ENCODE data around the gene IQSEC1. TPM values are rescaled to one million over a fixed set of nuclear protein-coding genes. Genes with fewer than 3 reads are reported as not detected.

IQSEC1 gene
- total RNA-seq, 1 donor from 2014 or later = 29.5 TPM

GRCh38 chr3:12986521-12986920 lies 86.7 kb downstream of the IQSEC1 start:
- Histone ChIP-seq H4K20me1 (ENCODE audit: insufficient read depth, low read length) (peaks cover 18% of the 10 kb centered on the region), H3K27me3 (ENCODE audit: insufficient read depth, low read length) (no peaks in the 10 kb centered on the region), H3K9ac (ENCODE audit: low read length) (no peak overlapping the region), H3K4me2 (ENCODE audit: low read length) (no peak overlapping the region), H3K9me3 (ENCODE audit: insufficient read depth, low read depth, low read length) (no peaks in the 10 kb centered on the region), H3K27ac (ENCODE audit: low read depth, low read length) (no peak overlapping the region), H3K4me1 (ENCODE audit: insufficient read depth, low read length) (peaks cover 15% of the 10 kb centered on the region), H3K4me3 (ENCODE audit: insufficient read depth, low read depth, low read length) (no peak overlapping the region), H3K36me3 (ENCODE audit: insufficient read depth, low read length) (no peaks in the 10 kb centered on the region), H3K79me2 (ENCODE audit: insufficient read depth, low read length) (no peaks in the 10 kb centered on the region), H2AFZ (ENCODE audit: low read depth, low read length) (no peak overlapping the region)
- no peak for DNase-seq (ENCODE audit: low read depth)
- no peak for FAIRE-seq
- Mint-ChIP-seq H3K4me1 (ENCODE audit: low read depth, unreplicated experiment) (peaks cover 14% of the 10 kb centered on the region), H3K27ac (ENCODE audit: unreplicated experiment) (no peak overlapping the region), H3K4me3 (ENCODE audit: unreplicated experiment) (no peak overlapping the region), H3K9me3 (ENCODE audit: unreplicated experiment) (no peaks in the 10 kb centered on the region), H3K36me3 (ENCODE audit: low read depth, unreplicated experiment) (peaks cover 5% of the 10 kb centered on the region), H3K27me3 (ENCODE audit: low read depth, unreplicated experiment) (no peaks in the 10 kb centered on the region)
- no peak for TF ChIP-seq CTCF (IDR thresholded peaks at IDR 0.05; ENCODE audit: insufficient read depth, low read depth, low read length)
- TF ChIP-seq EZH2 (IDR thresholded peaks at IDR 0.05; ENCODE audit: insufficient read depth, low read length) = no peak

- H3K36me3 Mint-ChIP-seq (ENCODE audit: low read depth, unreplicated experiment) = peaks cover 5% of the 10 kb centered on the region
- no peaks in the 10 kb centered on the region for H3K27me3 Mint-ChIP-seq (ENCODE audit: low read depth, unreplicated experiment)
- peaks cover 18% of the 10 kb centered on the region for H4K20me1 ChIP-seq (ENCODE audit: insufficient read depth, low read length)
Observed at GRCh38 chr3:12986031-12986430, 87.2 kb downstream of the IQSEC1 start.

More at GRCh38 chr3:12986031-12986430, 87.2 kb downstream of the IQSEC1 start:
- no peak overlapping the region for H3K4me3 Mint-ChIP-seq (ENCODE audit: unreplicated experiment)
- H3K27me3 ChIP-seq (ENCODE audit: insufficient read depth, low read length) = no peaks in the 10 kb centered on the region
- H3K4me1 Mint-ChIP-seq (ENCODE audit: low read depth, unreplicated experiment) = peaks cover 10% of the 10 kb centered on the region
- H3K4me2 ChIP-seq (ENCODE audit: low read length) = no peak overlapping the region
- H3K36me3 ChIP-seq (ENCODE audit: insufficient read depth, low read length) = no peaks in the 10 kb centered on the region
- H3K9ac ChIP-seq (ENCODE audit: low read length) = no peak overlapping the region
- peaks cover 10% of the 10 kb centered on the region for H3K4me1 ChIP-seq (ENCODE audit: insufficient read depth, low read length)
- H3K9me3 ChIP-seq (ENCODE audit: insufficient read depth, low read depth, low read length) = no peaks in the 10 kb centered on the region
- no peak overlapping the region for H3K27ac Mint-ChIP-seq (ENCODE audit: unreplicated experiment)
- no peak overlapping the region for H3K27ac ChIP-seq (ENCODE audit: low read depth, low read length)
- no peak for TF ChIP-seq EZH2 (IDR thresholded peaks at IDR 0.05; ENCODE audit: insufficient read depth, low read length)
- no peak for TF ChIP-seq CTCF (IDR thresholded peaks at IDR 0.05; ENCODE audit: insufficient read depth, low read depth, low read length)
- no peaks in the 10 kb centered on the region for H3K79me2 ChIP-seq (ENCODE audit: insufficient read depth, low read length)
- FAIRE-seq (no peak), DNase-seq (ENCODE audit: low read depth) (no peak)
- H3K4me3 ChIP-seq (ENCODE audit: insufficient read depth, low read depth, low read length) = no peak overlapping the region
- H3K9me3 Mint-ChIP-seq (ENCODE audit: unreplicated experiment) = no peaks in the 10 kb centered on the region
- no peak overlapping the region for H2AFZ ChIP-seq (ENCODE audit: low read depth, low read length)
